Small intestine (tissue), 7 donors: ENCODE results near the gene ACAP2. TPM values are rescaled to one million over a fixed set of nuclear protein-coding genes. Genes with fewer than 3 reads are reported as not detected.

Experiments
- DNase-seq, 2 donors: peaks; one replicate each; pipeline versions ENCODE4 v3.0.0 to v3.0.0-alpha.2; 2013
- FAIRE-seq: peaks from 2 replicates; lab custom pipeline; 2012; peaks lifted over from hg19 to GRCh38; lab: Jason Lieb, UNC
- H3K27ac ChIP-seq, 3 donors: one replicate each; pipeline ENCODE4 v1.5.1; 2013; ENCODE audit warnings: low read length in 2 of 3, mild to moderate bottlenecking in 2 of 3, control low read depth in 1 of 3, inconsistent platforms in 1 of 3, low read depth in 1 of 3, moderate library complexity in 1 of 3
- H3K27me3 ChIP-seq, 3 donors: one replicate each; pipeline ENCODE4 v1.6.1; 2013; ENCODE audit warnings: low read length in 3 of 3, inconsistent platforms in 1 of 3; ENCODE audit not compliant: control insufficient read depth in 3 of 3, insufficient read depth in 3 of 3
- H3K36me3 ChIP-seq, 3 donors: one replicate each; pipeline ENCODE4 v1.6.1; 2013; ENCODE audit warnings: low read length in 3 of 3, inconsistent platforms in 1 of 3, low read depth in 1 of 3, mild to moderate bottlenecking in 1 of 3, moderate library complexity in 1 of 3; ENCODE audit not compliant: control insufficient read depth in 3 of 3, insufficient read depth in 2 of 3
- H3K4me1 ChIP-seq, 3 donors: one replicate each; pipeline ENCODE4 v1.6.1; 2013; ENCODE audit warnings: low read length in 2 of 3, inconsistent platforms in 1 of 3, low read depth in 1 of 3, mild to moderate bottlenecking in 1 of 3, moderate library complexity in 1 of 3; ENCODE audit not compliant: control insufficient read depth in 3 of 3, insufficient read depth in 2 of 3
- H3K4me3 ChIP-seq, 3 donors: one replicate each; pipeline ENCODE4 v1.5.1; 2013; ENCODE audit warnings: low read length in 3 of 3, control low read depth in 1 of 3, inconsistent platforms in 1 of 3, low read depth in 1 of 3, mild to moderate bottlenecking in 1 of 3, moderate library complexity in 1 of 3
- H3K9me3 ChIP-seq, 2 donors: one replicate each; pipeline ENCODE4 v1.6.1; 2013; ENCODE audit warnings: low read depth in 1 of 2, low read length in 1 of 2; ENCODE audit not compliant: control insufficient read depth in 2 of 2, insufficient read depth in 1 of 2
- WGBS, 3 donors: extraction: QIAGEN DNeasy Blood & Tissue Kit; methylation state at CpG; one replicate each; pipeline ENCODE4 v1.1.7; 2013; 5-methylcytosine and 5-hydroxymethylcytosine counted together
- polyA plus RNA-seq, 4 donors: library from polyadenylated mRNA; stranded (reverse) in 3 of 4; unstranded in 1 of 4; fragments of 200-250 nt in 3 of 4; fragments of 120-200 nt in 1 of 4; gene quantifications; one replicate each; pipeline versions ENCODE4 v1.2.1 to v1.2.3, GENCODE V29; 2013
- donor health status: healthy with polysubstance abuse.
- donor health status: control.
- donor health status: control.
- donor health status: Bipolar disorder and iron deficiency.
- donor health status: healthy.

Gene ACAP2
- polyA plus RNA-seq, 4 donors, result 9.2 to 30.5 (median 10.3) TPM

DNA sequence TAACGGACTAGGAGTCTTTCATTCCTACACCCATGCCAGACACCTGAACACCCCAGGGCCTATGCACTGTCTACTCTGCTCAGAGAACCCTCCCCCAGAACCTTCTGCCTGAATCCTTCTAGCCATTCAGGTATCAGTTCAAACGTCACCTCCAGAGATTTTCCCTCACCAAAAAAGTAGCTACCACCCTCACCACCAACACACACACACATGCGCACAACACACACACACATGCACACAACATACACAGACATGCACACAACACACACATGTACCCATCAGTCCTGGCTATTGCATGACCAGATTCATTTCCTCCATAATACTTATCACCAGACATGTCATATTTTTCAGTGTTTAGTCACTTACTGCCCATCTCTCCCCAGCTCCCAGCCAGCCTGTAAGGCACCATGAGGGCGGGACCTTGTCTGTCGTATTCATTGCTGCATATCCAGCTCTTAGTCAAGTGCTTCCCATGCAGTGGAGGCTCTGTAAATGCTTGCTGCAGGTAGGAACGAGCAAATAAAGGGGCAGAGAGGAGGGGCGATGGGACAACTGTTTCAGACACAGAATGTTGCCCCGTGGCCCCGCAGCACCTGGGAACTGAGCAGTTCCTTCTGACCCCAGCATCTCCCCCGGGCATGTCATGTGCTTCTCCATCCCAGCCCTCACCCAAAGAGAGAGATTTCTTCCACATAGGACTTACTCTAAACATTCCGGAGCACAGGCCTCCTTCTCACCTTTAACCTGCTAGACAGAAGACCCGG is 201.0 kb downstream of the ACAP2 start:
- Histone ChIP-seq H3K36me3 (peaks cover 0 to 14% (median 0%) of the 10 kb centered on the region in 3 donors), H3K4me3 (no peak overlapping the region), H3K27ac (no peak overlapping the region), H3K27me3 (no peaks in the 10 kb centered on the region), H3K9me3 (peaks cover 0 to 11% of the 10 kb centered on the region in 2 donors), H3K4me1 (peaks cover 0 to 4% (median 0%) of the 10 kb centered on the region in 3 donors)
- DNase-seq, result no peak
- FAIRE-seq, result no peak
- 88 to 93% (median 92%) methylated on average over 12 of the region's 12 CpGs for WGBS, 3 donors

DNA sequence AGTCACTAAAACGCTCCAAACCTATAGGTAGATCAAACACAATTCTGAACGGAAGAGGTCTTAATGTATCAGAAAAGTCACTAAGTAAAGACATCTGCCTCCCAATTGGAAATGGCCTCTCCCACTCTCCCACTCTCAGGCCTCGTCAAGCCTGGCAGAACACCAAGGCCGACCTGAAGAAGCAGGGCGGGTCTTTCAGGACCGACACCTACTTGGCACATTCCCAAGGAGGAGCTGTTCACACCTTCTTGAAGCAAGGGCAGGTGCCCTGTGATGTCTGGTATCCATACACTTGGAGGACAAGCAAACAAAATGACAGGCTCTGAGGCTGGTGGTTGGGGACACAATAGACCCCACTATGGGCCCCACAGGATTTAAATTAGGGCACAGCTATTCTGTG is 201.9 kb downstream of the ACAP2 start:
- peaks cover 0 to 4% (median 0%) of the 10 kb centered on the region in 3 donors for H3K4me1 ChIP-seq
- no peak for FAIRE-seq
- H3K9me3 ChIP-seq, result peaks cover 0 to 19% of the 10 kb centered on the region in 2 donors
- peaks cover 0 to 17% (median 0%) of the 10 kb centered on the region in 3 donors for H3K36me3 ChIP-seq
- H3K27ac ChIP-seq, result no peak overlapping the region
- DNase-seq, result peak in 1 of 2 donors; percentile 36
- H3K4me3 ChIP-seq, result no peak overlapping the region
- no peaks in the 10 kb centered on the region for H3K27me3 ChIP-seq
- 35 to 70% (median 58%) methylated on average over 6 of the region's 6 CpGs for WGBS, 3 donors

DNA sequence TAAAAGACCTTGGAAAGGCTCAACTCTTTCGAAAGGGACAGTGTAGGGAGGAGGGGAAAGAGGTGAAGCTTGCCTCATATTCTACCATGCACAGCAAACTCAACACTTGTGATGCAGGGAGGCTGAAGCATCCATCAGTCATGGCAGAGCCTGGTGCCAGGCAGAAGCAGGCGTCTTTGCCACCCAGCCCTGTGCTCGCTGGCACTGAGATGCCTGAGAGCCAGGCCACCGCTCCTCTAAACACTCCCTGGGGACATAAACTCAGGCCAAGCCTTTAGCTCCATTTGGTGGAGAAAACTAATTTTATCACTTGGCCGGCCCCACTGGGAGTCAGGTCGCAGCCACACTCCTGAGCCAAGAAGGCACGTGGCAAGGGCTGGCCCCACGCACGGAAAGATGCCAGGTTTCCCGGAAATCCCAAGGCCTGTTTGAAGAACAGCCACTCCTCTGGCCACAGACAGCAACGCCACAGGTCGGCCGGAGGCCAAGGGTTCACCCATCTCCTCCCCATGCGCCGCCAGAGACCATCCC is 202.6 kb downstream of the ACAP2 start:
- H3K9me3 ChIP-seq, result peaks cover 0 to 24% of the 10 kb centered on the region in 2 donors
- no peak overlapping the region for H3K4me3 ChIP-seq
- DNase-seq, result no peak
- no peak overlapping the region for H3K27ac ChIP-seq
- peaks cover 0 to 4% (median 0%) of the 10 kb centered on the region in 3 donors for H3K4me1 ChIP-seq
- FAIRE-seq, result no peak
- 84 to 96% (median 91%) methylated on average over 15 of the region's 15 CpGs for WGBS, 3 donors
- H3K27me3 ChIP-seq, result no peaks in the 10 kb centered on the region
- peaks cover 0 to 14% (median 0%) of the 10 kb centered on the region in 3 donors for H3K36me3 ChIP-seq

DNA sequence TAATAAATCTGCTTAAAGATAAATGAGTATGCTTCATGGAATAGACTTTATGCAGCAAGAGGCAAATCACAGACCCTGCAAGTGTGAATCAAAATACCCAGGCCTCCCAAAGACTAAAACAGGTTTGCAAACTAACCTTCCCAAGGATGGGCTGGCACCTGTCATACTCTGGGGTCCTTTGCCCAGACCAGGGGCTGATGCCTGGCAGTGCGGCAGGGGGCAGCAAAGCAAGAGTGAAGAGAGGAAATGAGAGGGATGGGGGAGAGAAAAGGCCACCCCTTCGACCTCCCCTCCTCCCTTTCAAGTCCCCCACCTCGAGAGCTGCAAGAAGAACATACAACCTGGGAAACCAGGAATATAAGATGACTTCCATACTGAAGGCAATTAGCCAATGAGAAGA is 203.7 kb downstream of the ACAP2 start:
- DNase-seq, result no peak
- 80 to 95% (median 88%) methylated on average over 3 of the region's 3 CpGs for WGBS, 3 donors
- Histone ChIP-seq H3K4me3 (no peak overlapping the region), H3K36me3 (peaks cover 0 to 14% (median 0%) of the 10 kb centered on the region in 3 donors), H3K27ac (peak overlapping the region in 1 of 3 donors; percentile 10), H3K4me1 (peaks cover 0 to 4% (median 0%) of the 10 kb centered on the region in 3 donors), H3K27me3 (no peaks in the 10 kb centered on the region), H3K9me3 (peaks cover 0 to 28% of the 10 kb centered on the region in 2 donors)
- no peak for FAIRE-seq

DNA sequence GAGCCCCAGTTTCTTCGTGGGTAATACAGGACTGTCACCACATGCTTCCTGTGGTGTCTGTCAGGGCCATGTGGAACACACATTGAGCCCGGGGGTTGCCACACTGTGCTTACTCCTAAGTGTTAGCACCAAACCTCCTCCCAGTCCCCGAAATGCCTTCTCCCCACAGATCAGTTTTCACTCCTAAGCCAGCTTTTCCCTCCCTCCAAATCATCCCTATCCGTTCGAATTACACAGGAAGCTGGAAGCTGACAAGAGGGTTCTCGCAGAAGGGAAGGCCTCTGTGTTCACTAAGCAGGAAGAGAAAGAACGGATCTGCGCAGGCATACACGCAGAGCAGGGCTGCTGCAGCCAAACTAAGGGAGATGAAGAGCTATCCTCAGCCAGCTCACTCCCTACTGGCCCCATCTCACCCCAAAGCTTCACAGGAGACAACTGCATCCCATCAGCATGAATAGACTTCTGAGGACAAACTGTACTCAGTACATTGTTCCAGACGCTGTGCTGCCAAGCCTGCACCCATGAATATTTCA is 204.2 kb downstream of the ACAP2 start:
- peak in 1 of 2 donors; percentile 16 for DNase-seq
- H3K4me1 ChIP-seq, result peaks cover 0 to 4% (median 0%) of the 10 kb centered on the region in 3 donors
- 60 to 83% (median 83%) methylated on average over 10 of the region's 10 CpGs for WGBS, 3 donors
- H3K4me3 ChIP-seq, result no peak overlapping the region
- FAIRE-seq, result no peak
- peaks cover 0 to 28% of the 10 kb centered on the region in 2 donors for H3K9me3 ChIP-seq
- peak overlapping the region in 2 of 3 donors; percentile 69 to 79 for H3K27ac ChIP-seq
- H3K27me3 ChIP-seq, result no peaks in the 10 kb centered on the region
- peaks cover 0 to 14% (median 0%) of the 10 kb centered on the region in 3 donors for H3K36me3 ChIP-seq

DNA sequence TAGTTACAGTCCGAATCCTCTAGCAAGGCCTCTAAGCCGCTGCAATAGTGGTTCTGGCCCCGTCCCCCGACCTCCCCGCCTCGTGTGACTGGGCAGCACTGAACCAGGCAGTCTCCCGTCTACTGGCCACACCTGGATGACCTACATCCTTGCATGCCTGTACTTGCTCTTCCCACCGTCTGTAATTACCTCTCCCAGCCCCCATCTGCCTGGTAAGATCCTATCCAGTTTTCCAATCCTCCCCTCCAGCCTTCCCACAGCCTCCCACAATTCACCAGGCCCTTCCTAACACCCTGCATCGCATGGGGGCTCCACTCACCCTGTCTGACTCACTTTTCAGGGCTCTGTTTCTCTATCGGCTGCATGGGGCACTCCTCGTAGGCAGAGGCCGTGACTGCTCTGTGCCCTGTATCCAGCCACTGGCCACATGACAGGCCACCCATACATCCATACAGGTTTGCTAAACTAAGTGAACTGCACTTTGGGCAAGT is 204.7 kb downstream of the ACAP2 start:
- H3K4me3 ChIP-seq, result no peak overlapping the region
- H3K9me3 ChIP-seq, result peaks cover 0 to 28% of the 10 kb centered on the region in 2 donors
- WGBS, 3 donors, result 92 to 97% (median 93%) methylated on average over 12 of the region's 12 CpGs
- H3K4me1 ChIP-seq, result peaks cover 0 to 4% (median 0%) of the 10 kb centered on the region in 3 donors
- H3K27me3 ChIP-seq, result no peaks in the 10 kb centered on the region
- peaks cover 0 to 14% (median 0%) of the 10 kb centered on the region in 3 donors for H3K36me3 ChIP-seq
- FAIRE-seq (no peak), DNase-seq (no peak)
- peak overlapping the region in 2 of 3 donors; percentile 69 to 79 for H3K27ac ChIP-seq

DNA sequence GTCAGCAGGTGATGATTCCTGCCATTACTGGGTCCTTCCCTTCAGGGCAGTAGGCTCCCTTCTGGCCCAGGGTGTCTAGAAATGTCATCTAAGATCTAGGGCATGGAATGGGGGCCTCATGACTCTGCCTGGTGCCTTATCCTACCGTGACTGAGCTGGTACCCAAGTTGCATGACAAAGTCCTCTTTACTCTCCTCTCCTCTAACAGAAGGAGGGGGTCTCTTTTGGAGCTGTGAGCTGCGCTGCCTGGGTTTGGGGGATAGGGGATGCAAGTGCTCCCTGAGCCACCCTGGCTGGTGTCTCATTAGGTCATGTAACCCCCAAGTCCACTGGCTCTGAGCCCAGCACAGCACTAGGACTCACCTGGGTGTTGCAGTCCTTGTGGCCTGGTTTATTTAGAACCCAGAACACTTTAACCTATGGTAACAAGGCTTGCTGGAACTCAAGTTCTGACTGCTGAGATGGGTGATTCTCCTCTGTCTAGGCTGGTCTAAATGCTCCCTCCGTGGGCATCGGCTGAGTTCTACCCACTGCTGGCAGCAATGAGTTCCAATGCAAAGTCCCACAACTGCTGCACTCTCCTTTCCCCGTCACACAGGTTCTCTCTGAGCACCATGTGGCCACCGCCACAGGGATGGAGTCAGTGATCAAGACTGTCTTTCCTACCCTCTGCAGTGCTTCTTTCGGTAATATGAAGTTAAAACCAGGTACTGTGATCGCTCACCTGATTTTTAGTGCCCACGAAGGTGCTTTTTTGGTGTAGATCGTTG is 205.8 kb downstream of the ACAP2 start:
- Histone ChIP-seq H3K27me3 (no peaks in the 10 kb centered on the region), H3K9me3 (peaks cover 0 to 28% of the 10 kb centered on the region in 2 donors), H3K27ac (no peak overlapping the region), H3K4me3 (no peak overlapping the region), H3K4me1 (peaks cover 0 to 4% (median 0%) of the 10 kb centered on the region in 3 donors), H3K36me3 (peaks cover 0 to 14% (median 0%) of the 10 kb centered on the region in 3 donors)
- FAIRE-seq (no peak), DNase-seq (no peak)
- WGBS, 3 donors, result 98% methylated on average over 10 of the region's 10 CpGs
